DND-41 (cell line): ENCODE results near the gene TMOD3.

ENCODE experiments used
- ATAC-seq: fragments of 200-7000 bp; cut with Tn5 transposase; 3 replicates; pipeline ENCODE4 v1.9.1; 2021; ENCODE audit warnings: low read depth; ENCODE audit not compliant: insufficient read depth
- DNase-seq: peaks from one replicate; pipeline ENCODE4 v3.0.0-alpha.2; 2020
- H2AFZ ChIP-seq: 2 replicates; pipeline ENCODE4 v1.6.0; 2012; ENCODE audit warnings: low read depth, low read length
- H3K27ac ChIP-seq: 2 replicates; pipeline ENCODE4 v1.5.1; 2012; ENCODE audit warnings: low read length, inconsistent platforms
- H3K27me3 ChIP-seq: fragments of 200-600 bp; sonication (generic); 2 replicates; pipeline ENCODE4 v1.6.0; 2012; ENCODE audit warnings: low read length, mild to moderate bottlenecking, inconsistent platforms; ENCODE audit not compliant: insufficient read depth, poor library complexity
- H3K36me3 ChIP-seq: 2 replicates; pipeline ENCODE4 v1.5.1; 2012; ENCODE audit warnings: low read length, inconsistent platforms; ENCODE audit not compliant: insufficient read depth
- H3K4me1 ChIP-seq: 2 replicates; pipeline ENCODE4 v1.5.1; 2012; ENCODE audit warnings: mild to moderate bottlenecking, low read length; ENCODE audit not compliant: insufficient read depth
- H3K4me2 ChIP-seq: 2 replicates; pipeline ENCODE4 v1.6.0; 2012; ENCODE audit warnings: mild to moderate bottlenecking, moderate library complexity, low read length, inconsistent platforms; ENCODE audit not compliant: insufficient read depth
- H3K4me3 ChIP-seq, 2 experiments: fragments of 200-600 bp in 1 of 2; shearing (Covaris generic) in 1 of 2; 2 replicates each; pipeline ENCODE4 v1.5.1; 2012 to 2016; ENCODE audit warnings: inconsistent platforms in 2 of 2, low read length in 2 of 2, mild to moderate bottlenecking in 2 of 2, low read depth in 1 of 2, moderate library complexity in 1 of 2
- H3K79me2 ChIP-seq: 2 replicates; pipeline ENCODE4 v1.6.0; 2012; ENCODE audit warnings: low read length, inconsistent platforms; ENCODE audit not compliant: insufficient read depth
- H3K9ac ChIP-seq: 2 replicates; pipeline ENCODE4 v1.6.0; 2012; ENCODE audit warnings: low read depth, mild to moderate bottlenecking, inconsistent platforms, low read length, moderate library complexity
- H3K9me3 ChIP-seq: 2 replicates; pipeline ENCODE4 v1.5.1; 2012; ENCODE audit warnings: low read length, moderate library complexity, mild to moderate bottlenecking, inconsistent platforms; ENCODE audit not compliant: insufficient read depth, severe bottlenecking
- H4K20me1 ChIP-seq: 2 replicates; pipeline ENCODE4 v1.6.0; 2012; ENCODE audit warnings: low read length; ENCODE audit not compliant: insufficient read depth
- EZH2 ChIP-seq: IDR thresholded peaks from 3 replicates; pipeline ENCODE4 v1.6.1; 2012; ENCODE audit warnings: borderline replicate concordance, low read depth, mild to moderate bottlenecking, moderate library complexity, low read length, inconsistent platforms; ENCODE audit not compliant: severe bottlenecking
- TF ChIP-seq, protein P1 (sequence below): IDR thresholded peaks from 2 replicates; pipeline ENCODE4 v1.5.1; 2012; ENCODE audit warnings: borderline replicate concordance, low read length, moderate library complexity, mild to moderate bottlenecking; ENCODE audit not compliant: poor library complexity, severe bottlenecking; ENCODE audit errors: extremely low read depth

TMOD3 gene

DNA sequence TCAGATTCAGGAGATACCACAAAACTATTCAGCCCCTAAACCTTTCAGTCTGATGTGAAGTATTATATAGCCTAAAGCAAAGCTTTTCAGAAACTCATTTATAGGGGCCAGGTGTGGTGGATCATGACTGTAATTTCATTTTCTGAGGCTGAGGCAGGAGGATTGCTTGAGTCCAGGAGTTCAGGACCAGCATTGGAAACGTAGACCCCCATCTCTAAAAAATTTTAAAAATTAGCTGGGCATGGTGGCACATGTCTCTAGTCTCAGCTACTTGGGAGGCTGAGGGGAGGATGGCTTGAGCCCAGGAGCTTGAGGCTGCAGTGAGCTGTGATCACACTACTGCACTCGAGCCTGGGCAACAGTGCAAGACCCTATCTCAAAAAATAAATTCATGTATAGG lies 60.0 kb downstream of the TMOD3 start:
- ATAC-seq (no peak), DNase-seq (no peak)
- peaks cover 5% of the 10 kb centered on the region for H3K9me3 ChIP-seq
- H3K79me2 ChIP-seq: no peaks in the 10 kb centered on the region
- no peak overlapping the region for H3K27ac ChIP-seq
- H3K36me3 ChIP-seq: peaks cover 40% of the 10 kb centered on the region
- H3K4me2 ChIP-seq: no peak overlapping the region
- H3K4me3 ChIP-seq: no peak overlapping the region
- H2AFZ ChIP-seq: no peak overlapping the region
- H3K4me1 ChIP-seq: no peaks in the 10 kb centered on the region
- no peak overlapping the region for H3K9ac ChIP-seq
- TF ChIP-seq EZH2: no peak
- TF ChIP-seq, protein P1, sequence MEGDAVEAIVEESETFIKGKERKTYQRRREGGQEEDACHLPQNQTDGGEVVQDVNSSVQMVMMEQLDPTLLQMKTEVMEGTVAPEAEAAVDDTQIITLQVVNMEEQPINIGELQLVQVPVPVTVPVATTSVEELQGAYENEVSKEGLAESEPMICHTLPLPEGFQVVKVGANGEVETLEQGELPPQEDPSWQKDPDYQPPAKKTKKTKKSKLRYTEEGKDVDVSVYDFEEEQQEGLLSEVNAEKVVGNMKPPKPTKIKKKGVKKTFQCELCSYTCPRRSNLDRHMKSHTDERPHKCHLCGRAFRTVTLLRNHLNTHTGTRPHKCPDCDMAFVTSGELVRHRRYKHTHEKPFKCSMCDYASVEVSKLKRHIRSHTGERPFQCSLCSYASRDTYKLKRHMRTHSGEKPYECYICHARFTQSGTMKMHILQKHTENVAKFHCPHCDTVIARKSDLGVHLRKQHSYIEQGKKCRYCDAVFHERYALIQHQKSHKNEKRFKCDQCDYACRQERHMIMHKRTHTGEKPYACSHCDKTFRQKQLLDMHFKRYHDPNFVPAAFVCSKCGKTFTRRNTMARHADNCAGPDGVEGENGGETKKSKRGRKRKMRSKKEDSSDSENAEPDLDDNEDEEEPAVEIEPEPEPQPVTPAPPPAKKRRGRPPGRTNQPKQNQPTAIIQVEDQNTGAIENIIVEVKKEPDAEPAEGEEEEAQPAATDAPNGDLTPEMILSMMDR: no peak
- no peaks in the 10 kb centered on the region for H4K20me1 ChIP-seq
- no peaks in the 10 kb centered on the region for H3K27me3 ChIP-seq

DNA sequence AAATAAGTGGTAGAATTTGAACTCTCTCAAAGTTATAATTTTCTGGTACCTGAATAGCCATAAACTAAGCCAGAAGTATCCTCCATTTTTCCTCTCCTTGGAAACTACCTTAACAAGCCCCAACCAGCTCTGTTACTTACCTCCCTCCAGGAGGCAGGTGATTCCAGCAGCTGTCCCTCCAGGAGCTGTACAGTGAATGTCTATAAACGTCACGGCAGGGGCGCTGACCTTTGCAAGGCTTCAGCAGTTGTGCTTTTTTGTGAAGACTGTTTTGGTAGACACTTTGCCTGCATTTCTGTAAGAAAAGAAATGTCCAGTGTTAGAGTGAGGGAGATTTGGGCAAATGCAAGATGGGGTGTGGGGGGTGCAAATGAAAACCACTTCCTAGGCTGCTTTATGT lies 75.0 kb downstream of the TMOD3 start:
- no peak overlapping the region for H3K27ac ChIP-seq
- H2AFZ ChIP-seq: no peak overlapping the region
- H3K27me3 ChIP-seq: no peaks in the 10 kb centered on the region
- no peaks in the 10 kb centered on the region for H3K4me1 ChIP-seq
- H4K20me1 ChIP-seq: no peaks in the 10 kb centered on the region
- peaks cover 66% of the 10 kb centered on the region for H3K36me3 ChIP-seq
- no peak for DNase-seq
- H3K4me2 ChIP-seq: no peak overlapping the region
- TF ChIP-seq EZH2: no peak
- TF ChIP-seq, protein P1: no peak
- H3K9ac ChIP-seq: no peak overlapping the region
- no peak for ATAC-seq
- no peaks in the 10 kb centered on the region for H3K9me3 ChIP-seq
- no peaks in the 10 kb centered on the region for H3K79me2 ChIP-seq
- H3K4me3 ChIP-seq: no peak overlapping the region

DNA sequence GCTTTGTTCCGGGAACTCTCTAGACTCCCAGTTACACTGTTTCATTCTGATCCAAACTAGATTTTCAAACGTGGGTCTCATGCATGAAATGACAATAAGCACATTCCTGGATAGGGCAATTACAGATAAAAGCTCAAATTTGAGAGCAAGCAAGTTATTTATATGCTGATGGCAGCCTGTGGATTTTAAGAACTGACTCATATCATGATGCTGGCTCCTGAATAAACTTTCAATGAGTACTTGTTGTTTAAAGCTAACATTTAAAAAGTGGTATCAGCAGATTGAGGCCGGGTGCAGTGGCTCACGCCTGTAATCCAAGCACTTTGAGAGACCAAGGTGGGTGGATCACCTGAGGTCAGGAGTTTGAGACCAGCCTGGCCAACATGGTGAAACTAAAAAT lies 75.5 kb downstream of the TMOD3 start:
- ATAC-seq: no peak
- Histone ChIP-seq H3K4me1 (no peaks in the 10 kb centered on the region), H3K27me3 (no peaks in the 10 kb centered on the region), H2AFZ (no peak overlapping the region), H3K27ac (no peak overlapping the region), H3K79me2 (no peaks in the 10 kb centered on the region), H3K36me3 (peaks cover 66% of the 10 kb centered on the region), H3K4me2 (no peak overlapping the region), H3K9ac (no peak overlapping the region), H4K20me1 (no peaks in the 10 kb centered on the region), H3K9me3 (no peaks in the 10 kb centered on the region), H3K4me3 (no peak overlapping the region)
- DNase-seq: no peak
- TF ChIP-seq, protein P1: no peak
- TF ChIP-seq EZH2: no peak
